Activated effector memory CD4-positive, alpha-beta T cell treated with Interleukin-2 at 50 U/mL for 16 hours (primary cell): ENCODE measurements around the gene CACNA2D2.

Source experiments
- DNase-seq: peaks from one replicate; pipeline ENCODE4 v3.0.0-alpha.2; 2020

CACNA2D2 gene

GRCh38 chr3:50359760-50360110, 143.7 kb downstream of the CACNA2D2 start:
- no peak for DNase-seq

- DNase-seq = peak; percentile 90
Observed at GRCh38 chr3:50358911-50359759, 144.3 kb downstream of the CACNA2D2 start, which contains the start of gene TMEM115. TSS of gene TMEM115 (minus strand) at chr3:50359521. CDS start at chr3:50359063, 458 bp downstream.

- DNase-seq = no peak
Observed at GRCh38 chr3:50358355-50358910, 145.0 kb downstream of the CACNA2D2 start.

GRCh38 chr3:50357481-50357880, 146.0 kb downstream of the CACNA2D2 start:
- no peak for DNase-seq

- DNase-seq = no peak
Observed at GRCh38 chr3:50356553-50356952, 146.9 kb downstream of the CACNA2D2 start.

GRCh38 chr3:50355829-50356552, 147.4 kb downstream of the CACNA2D2 start:
- no peak for DNase-seq

- no peak for DNase-seq
Observed at GRCh38 chr3:50354850-50355249, 148.6 kb downstream of the CACNA2D2 start.

GRCh38 chr3:50354186-50354764, 149.2 kb downstream of the CACNA2D2 start:
- no peak for DNase-seq

GRCh38 chr3:50353245-50354004, 150.0 kb downstream of the CACNA2D2 start:
- DNase-seq = no peak

- DNase-seq = no peak
Observed at GRCh38 chr3:50352781-50353180, 150.7 kb downstream of the CACNA2D2 start.

GRCh38 chr3:50351323-50351697, 152.1 kb downstream of the CACNA2D2 start:
- no peak for DNase-seq

GRCh38 chr3:50350527-50351322, 152.7 kb downstream of the CACNA2D2 start, which contains the start of the genes CYB561D2 and NPRL2:
TSS of gene CYB561D2 (plus strand) at chr3:50350862. CDS start at chr3:50351434, 572 bp downstream.
TSS of gene NPRL2 (minus strand) at chr3:50350775. CDS start at chr3:50350652, 123 bp downstream.
- DNase-seq = peak; percentile 100

- DNase-seq = no peak
Observed at GRCh38 chr3:50350213-50350526, 153.3 kb downstream of the CACNA2D2 start.

- DNase-seq = peak; percentile 73
Observed at GRCh38 chr3:50347187-50347813, 156.1 kb downstream of the CACNA2D2 start.

- peak; percentile 69 for DNase-seq
Observed at GRCh38 chr3:50345586-50346234, 157.7 kb downstream of the CACNA2D2 start, which contains the start of gene ZMYND10. TSS of gene ZMYND10 (minus strand) at chr3:50345732. CDS start at chr3:50345579, 153 bp downstream.

GRCh38 chr3:50345008-50345407, 158.4 kb downstream of the CACNA2D2 start:
- DNase-seq = no peak

- no peak for DNase-seq
Observed at GRCh38 chr3:50342813-50343633, 160.4 kb downstream of the CACNA2D2 start.

GRCh38 chr3:50341996-50342650, 161.3 kb downstream of the CACNA2D2 start:
- DNase-seq = no peak

- no peak for DNase-seq
Observed at GRCh38 chr3:50341537-50341936, 161.9 kb downstream of the CACNA2D2 start.
